Astrocyte of the cerebellum (primary cell): ENCODE results near the gene PRSS57.

ENCODE experiments used
- DNase-seq: peaks from one replicate; pipeline ENCODE4 v3.0.0-alpha.2; 2011; ENCODE audit warnings: low read depth
- H3K4me3 ChIP-seq: 2 replicates; pipeline ENCODE4 v1.5.1; 2011; ENCODE audit warnings: mild to moderate bottlenecking, low read depth, low read length, moderate library complexity
- in situ Hi-C: cut with HindIII; loops from 2 replicates; pipeline ENCODE4 v1.10.0; 2017; ENCODE audit warnings: low sequenced_read_pairs
- TF ChIP-seq, protein P1 (sequence below): IDR thresholded peaks from 2 replicates; pipeline ENCODE4 v1.5.1; 2012; ENCODE audit warnings: low read length, low read depth, moderate library complexity, mild to moderate bottlenecking; ENCODE audit errors: missing control alignments

Gene PRSS57

DNA sequence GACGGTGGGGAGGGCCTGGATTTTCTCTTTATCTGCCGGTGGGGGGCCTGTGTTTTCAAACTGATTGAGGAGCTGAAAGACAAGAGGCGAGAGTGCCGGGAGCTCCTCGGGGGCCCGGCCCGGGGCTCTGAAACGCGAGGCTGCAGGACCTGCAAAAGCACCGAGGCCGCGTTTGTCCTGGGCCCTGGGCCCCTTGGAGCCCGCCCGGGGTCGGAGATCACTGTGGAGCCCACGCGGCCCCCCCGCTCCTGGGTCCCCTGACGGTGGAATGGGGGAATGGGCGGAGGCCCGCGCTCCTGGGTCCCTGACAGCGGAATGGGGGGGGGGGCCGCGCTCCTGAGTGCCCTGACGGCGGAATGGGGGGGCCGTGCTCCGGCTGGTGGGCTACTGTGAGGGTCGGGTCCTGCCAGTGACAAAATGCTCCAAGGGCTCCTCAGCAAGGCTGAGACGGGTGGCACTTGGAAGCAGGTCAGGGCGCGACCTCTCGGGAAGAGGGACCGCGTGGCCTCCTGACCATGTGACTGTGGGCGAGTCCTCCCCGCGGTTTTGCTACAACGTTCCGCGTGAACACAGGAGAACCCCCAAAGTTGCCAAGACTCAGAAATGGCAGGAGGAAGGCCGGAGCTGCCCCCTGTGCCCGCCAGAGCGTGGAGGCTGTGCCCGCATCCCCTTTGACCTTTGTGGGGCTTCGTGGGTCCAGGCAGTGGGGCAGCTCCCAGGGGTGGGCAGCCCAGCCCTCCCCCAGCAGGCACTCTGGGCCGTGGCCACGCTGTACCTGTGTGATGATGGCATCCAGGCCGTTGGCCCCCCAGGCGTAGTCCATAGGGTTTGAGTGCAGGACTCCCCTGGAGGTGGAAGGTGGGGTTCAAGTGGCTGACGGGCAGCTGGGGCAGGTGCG, 46.1 kb downstream of the PRSS57 start:
- TF ChIP-seq, protein P1, sequence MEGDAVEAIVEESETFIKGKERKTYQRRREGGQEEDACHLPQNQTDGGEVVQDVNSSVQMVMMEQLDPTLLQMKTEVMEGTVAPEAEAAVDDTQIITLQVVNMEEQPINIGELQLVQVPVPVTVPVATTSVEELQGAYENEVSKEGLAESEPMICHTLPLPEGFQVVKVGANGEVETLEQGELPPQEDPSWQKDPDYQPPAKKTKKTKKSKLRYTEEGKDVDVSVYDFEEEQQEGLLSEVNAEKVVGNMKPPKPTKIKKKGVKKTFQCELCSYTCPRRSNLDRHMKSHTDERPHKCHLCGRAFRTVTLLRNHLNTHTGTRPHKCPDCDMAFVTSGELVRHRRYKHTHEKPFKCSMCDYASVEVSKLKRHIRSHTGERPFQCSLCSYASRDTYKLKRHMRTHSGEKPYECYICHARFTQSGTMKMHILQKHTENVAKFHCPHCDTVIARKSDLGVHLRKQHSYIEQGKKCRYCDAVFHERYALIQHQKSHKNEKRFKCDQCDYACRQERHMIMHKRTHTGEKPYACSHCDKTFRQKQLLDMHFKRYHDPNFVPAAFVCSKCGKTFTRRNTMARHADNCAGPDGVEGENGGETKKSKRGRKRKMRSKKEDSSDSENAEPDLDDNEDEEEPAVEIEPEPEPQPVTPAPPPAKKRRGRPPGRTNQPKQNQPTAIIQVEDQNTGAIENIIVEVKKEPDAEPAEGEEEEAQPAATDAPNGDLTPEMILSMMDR: no peak
- no peak for DNase-seq
- H3K4me3 ChIP-seq: no peak overlapping the region
- in situ Hi-C loops: no loop called here

DNA sequence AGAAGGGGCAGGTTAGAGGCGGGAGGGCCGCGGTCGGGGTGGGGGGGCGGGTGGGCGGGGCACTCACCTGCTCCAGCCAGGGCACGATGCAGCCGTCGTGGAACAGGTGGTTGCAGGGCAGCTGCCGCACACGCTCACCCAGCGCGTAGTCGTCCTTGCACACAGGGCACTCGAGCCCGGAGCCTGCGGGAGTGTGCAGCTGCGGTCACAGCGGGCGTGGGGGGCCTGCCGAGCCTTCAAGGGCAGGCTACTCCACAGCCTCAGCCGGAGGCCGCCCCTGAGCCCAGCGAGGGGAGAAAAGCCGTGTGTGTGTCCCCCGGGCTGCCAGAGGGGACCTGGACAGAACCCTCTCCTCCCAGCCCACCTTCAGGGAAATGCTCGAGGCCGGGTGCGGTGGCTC, 46.9 kb downstream of the PRSS57 start:
- in situ Hi-C loops: no loop called here
- no peak for DNase-seq
- H3K4me3 ChIP-seq: no peak overlapping the region
- TF ChIP-seq, protein P1: no peak

DNA sequence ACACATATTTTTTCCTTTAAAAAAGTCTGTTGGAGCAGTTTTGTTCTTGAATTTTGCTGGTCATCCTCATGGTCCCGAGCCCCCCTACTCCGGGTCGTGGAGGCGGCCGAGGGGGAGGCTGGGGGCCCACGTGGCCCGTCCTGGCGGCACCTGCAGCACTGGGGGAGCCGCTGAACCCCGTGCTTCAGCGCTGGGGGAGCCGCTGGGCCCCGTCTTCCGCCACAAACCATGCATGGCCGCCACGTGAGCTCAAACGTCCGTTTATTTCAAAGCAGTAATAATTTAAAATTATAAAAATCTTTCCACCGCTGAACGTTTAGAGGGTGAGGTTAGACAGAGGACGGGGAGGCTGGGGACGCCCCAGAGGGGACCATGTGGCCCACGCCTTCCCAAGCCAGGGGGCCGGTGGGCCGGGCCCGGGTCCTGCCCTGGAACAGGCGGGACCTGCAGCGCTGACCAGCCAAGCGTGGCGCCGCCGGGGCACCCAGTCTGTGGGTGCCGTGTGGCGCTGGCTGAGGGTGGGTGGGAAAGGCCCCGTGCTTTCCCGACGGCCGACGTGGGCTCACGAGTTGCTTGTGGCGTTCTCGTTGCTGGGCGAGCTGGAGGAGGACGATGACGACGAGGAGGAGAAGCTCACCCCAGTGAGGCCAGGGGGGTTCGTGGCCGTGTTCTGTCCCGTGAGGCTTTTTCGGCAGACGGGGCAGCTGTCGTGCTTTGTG, 47.5 kb downstream of the PRSS57 start:
- in situ Hi-C loops: no loop called here
- TF ChIP-seq, protein P1: no peak
- no peak overlapping the region for H3K4me3 ChIP-seq
- no peak for DNase-seq

DNA sequence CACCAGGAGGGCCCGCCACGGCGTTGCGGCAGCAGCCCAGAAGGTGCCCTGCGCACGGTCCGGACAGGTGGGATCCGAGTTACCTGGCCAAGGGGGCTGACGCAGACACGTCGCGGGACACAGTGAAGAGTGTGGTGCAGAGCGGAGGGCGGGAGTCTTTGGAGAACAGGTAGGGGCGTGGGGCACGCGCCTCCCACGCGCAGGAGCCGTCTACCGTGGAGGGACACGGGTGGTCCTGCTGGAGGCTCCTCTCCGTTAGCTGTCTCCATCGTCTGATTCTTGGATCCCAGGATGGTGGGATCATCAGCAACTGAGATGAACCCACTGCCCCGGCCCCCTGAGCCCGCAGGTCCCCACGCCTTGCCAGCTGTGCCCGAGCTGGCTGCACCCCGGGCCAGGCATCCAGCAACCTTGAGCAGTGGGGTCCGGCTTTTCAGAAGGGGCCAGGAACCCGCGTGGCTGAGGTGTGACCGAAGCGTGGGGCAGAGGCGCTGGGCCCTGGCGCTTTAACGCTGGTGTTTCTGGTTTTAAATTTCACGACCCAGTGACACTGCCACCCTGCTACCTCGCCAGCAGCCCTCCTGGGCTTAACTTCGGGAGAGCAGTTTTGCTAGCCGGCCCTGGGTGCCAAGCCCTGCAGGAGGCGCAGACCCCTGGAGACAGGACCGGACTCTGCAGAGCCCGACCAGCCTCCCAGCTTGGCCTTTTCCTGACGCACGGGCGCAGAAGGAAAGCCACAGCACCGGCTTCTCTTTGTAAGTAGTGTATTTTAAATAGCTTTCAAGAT, 48.3 kb downstream of the PRSS57 start:
- in situ Hi-C loops: no loop called here
- H3K4me3 ChIP-seq: no peak overlapping the region
- TF ChIP-seq, protein P1: no peak
- DNase-seq: no peak

DNA sequence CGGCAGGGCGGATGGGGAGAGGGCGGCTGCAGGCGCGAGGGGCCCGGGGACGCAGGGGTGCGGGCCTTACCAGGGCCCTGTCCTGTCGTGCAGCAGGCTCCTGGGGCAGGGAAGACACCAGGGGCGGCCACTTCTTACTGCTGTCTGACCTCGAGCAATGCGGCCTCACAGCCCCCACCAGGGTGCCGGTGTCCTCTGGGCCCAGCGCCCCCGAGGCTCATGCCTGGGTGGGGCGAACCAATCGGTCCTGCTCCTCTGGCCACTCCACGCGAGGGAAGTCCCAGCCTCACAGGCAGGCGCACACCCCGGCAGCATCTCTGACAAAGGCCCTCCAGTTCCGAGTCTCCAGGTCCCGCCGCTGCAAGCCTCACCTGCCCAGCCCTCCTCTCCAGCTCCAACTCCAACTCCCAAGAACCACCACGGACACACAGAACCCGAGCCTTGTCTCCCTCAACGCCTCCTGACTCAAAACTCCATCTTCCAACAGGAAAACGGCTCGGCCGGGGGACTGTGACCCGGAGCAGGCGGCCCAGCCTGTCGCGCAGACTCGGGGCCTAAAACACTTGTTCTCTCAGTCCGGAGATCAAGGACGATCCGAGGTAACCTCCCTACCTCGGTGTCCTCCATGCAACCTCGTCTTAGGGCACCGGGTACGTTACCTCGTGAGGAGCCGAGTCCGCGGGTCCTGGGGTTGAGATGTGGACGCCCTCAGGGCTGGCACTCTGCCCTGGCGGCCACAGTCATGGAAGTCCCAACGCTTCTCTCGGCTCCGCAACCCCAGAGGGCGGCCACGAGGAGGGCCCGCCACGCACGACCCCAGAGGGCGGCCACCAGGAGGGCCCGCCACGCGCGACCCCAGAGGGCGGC, 49.1 kb downstream of the PRSS57 start:
- in situ Hi-C loops: no loop called here
- DNase-seq: no peak
- TF ChIP-seq, protein P1: no peak
- H3K4me3 ChIP-seq: no peak overlapping the region

DNA sequence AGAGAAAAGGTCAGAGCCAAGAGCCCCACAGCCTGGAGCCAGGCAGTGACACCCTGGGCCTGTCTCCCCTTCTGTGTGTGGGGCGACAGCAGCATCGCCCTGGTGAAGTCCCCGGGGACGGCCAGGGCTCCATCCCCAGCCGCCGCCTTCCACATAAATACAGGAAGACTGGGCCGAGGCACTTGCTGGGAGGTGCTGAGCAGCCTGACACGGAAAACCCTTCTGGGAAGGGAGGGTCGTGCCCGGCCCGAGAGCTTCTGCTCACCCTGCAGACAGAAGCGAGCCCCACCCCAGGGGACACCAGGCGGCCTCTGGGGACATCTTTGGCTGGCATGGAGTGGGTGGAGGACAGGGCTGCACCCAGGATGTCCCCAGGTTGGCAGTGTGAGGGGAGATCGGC, 50.5 kb downstream of the PRSS57 start:
- H3K4me3 ChIP-seq: no peak overlapping the region
- TF ChIP-seq, protein P1: no peak
- in situ Hi-C loops: no loop called here
- DNase-seq: no peak
